HG03135 (cell line): ENCODE results near the gene SUPT3H.

Experiments
- ATAC-seq: cut with Tn5 transposase; IDR thresholded peaks from one replicate; pipeline ENCODE4 v1.9.1; 2021; ENCODE audit warnings: mild to moderate bottlenecking, moderate library complexity; ENCODE audit not compliant: unreplicated experiment

Gene SUPT3H

DNA sequence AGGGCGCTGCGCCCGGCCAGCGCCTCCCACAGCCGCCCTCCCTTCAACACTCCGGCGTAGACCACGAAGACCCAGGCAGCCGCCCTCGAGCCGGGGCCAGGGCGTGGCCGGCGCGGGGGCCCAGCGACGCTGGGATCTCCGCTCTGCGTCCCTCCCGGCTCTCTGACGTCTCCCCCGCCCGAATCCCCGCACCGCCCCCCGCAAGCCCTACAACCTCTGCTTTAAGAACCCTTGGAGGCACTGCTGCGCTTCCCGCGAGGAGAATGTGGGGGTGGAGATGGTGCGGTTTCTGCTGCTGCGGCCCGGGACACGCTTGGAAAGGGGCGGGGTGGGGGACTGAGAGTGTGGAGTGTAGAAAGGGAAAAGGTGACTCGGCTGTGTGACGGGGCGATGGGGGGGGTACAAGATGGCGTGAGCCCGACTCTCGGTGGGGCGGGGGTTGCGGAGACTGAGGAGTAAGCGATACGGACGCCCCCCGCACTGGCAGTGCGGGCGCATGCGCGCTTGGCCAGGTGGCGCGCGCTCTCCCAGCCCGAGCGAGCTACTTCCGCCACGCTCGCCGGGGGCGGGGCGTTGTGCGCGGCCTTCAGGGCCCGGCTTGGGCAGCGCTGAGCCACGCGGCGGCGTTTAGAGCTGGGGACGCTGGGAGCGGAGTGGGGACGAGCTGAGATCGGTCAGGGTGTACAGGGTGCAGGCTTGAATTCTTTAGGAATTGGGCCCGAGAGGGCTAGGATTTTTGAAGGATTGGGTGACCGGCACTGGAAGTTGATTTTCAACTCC lies at the start of gene SUPT3H:
SUPT3H (minus strand) TSS at position 381 of the 780 bp plus-strand sequence.
- ATAC-seq: peak; percentile 89

DNA sequence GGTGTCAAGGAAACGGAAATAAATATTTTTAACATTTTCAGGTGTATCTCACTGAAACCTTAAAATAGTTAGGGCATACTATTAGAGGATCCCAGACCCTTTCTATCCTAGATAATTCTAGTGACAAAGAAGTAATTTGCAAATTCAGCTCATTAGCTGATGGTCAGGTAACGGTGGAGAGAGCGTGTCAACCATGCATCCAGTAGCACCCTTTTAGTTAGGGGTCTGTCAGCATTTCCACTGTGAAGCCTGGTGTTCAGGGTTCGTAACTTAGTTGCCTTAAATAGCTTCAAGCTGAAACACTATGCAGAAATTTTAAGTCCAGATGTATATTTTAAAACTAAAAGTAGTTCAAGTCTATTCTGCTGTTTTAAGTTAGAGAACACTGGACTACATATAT lies 48.5 kb upstream of the SUPT3H start:
- ATAC-seq: no peak

DNA sequence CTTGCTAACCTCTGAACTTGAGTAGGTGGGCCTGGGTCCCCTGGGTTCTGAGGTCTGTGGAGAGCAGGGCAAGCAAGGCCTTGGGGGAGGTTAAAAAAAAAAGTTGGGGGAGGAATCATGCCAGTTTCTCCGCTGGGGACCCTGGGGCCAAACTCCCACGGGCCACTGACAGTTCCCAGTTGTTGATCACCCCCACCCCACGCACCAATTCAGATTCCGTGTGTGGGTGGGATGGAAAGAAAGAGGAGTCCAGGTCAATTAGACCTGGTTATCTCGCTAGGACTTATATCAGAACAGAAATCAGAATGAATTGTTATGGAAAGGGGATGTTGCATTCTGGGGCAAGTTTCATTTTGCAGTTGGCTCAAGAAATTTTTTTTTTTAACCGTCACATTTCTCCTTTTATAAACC lies 46.7 kb upstream of the SUPT3H start:
- ATAC-seq: no peak

DNA sequence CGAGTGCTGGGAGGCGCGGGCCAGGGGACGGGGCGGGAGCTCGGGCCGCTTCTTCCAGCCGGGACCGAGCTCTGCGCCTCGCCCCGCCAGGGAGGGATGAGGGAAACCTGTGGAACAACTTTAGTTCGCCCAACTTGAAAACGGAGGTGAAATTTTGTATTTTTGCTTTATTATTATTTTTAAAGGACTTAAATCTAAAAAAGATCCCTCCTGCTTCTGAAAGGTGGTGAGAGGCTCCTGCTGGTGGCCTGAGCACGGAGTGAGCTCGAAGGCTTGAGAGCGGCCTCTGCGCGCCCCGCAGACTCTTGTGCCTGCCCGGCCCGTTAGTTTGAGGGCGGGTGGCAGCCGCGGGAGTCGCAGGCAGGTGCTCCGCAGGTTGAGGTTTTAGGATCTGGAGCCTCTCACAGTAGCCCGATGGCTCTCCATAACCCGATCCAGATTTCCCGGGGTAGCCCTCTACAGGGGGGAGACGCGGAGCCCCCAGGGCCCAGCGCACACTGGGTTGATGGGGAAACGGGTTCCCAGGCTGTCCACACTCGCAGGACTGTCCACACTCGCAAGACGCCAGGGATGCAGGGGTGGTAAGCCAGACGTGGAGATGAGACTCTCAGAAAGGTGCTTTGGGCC lies 46.2 kb upstream of the SUPT3H start:
- no peak for ATAC-seq

GRCh38 chr6:45423111-45423823 lies 45.5 kb upstream of the SUPT3H start:
- no peak for ATAC-seq

DNA sequence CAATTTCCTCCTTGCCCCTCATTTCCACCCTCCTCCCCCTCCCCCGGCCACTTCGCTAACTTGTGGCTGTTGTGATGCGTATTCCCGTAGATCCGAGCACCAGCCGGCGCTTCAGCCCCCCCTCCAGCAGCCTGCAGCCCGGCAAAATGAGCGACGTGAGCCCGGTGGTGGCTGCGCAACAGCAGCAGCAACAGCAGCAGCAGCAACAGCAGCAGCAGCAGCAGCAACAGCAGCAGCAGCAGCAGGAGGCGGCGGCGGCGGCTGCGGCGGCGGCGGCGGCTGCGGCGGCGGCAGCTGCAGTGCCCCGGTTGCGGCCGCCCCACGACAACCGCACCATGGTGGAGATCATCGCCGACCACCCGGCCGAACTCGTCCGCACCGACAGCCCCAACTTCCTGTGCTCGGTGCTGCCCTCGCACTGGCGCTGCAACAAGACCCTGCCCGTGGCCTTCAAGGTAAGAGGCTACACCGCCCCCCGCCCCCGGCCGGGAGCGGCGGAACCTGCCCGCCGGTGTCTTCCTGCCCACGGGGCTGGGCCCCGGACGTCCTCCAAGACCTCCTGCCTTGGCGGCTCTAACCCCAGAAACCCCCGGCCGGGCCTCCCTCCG lies 44.9 kb upstream of the SUPT3H start:
- ATAC-seq: no peak

DNA sequence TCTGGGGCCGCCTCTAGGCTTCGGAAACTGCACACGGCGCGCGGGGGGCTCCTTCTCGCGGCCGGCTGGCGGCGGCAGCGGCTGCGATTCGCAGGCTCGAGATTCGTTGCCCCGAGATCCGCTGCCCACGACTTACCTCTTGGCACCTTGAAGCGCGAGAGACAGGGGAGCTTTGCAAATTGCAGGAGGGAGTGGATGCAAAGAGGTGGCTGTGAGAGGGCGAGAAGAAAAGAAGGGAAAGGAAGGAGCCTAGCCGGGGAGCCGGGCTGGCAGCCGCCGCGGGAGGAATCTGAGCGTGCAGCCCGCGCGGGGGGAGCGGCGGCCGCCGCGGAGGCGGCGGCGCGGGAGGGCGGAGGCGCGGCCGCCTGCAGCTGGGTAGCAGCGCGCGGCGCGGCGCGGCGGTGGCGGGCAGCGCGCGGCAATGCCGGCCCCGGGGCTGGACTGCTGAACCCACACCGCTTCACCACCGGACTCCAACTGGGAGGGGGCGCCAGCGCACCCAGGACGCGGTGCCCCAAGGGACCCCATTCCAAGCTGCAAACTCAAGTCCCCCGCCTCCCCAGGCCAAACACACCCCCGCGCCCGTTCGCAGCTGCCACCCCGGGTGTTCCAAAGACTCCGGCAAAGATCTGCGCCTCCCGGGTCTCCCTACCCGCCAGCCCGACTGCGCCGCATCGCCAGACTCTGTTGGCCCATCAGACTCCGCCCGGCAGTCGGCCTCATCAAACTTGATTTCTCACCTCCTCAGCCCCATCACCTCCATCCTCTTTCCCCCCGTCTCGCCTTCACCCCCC lies 44.2 kb upstream of the SUPT3H start:
- ATAC-seq: no peak

GRCh38 chr6:45420909-45421708 lies 43.4 kb upstream of the SUPT3H start:
- no peak for ATAC-seq

- ATAC-seq: no peak
Observed at GRCh38 chr6:45420083-45420908, 42.6 kb upstream of the SUPT3H start.

- no peak for ATAC-seq
Observed at GRCh38 chr6:45419571-45420082, 41.9 kb upstream of the SUPT3H start.

DNA sequence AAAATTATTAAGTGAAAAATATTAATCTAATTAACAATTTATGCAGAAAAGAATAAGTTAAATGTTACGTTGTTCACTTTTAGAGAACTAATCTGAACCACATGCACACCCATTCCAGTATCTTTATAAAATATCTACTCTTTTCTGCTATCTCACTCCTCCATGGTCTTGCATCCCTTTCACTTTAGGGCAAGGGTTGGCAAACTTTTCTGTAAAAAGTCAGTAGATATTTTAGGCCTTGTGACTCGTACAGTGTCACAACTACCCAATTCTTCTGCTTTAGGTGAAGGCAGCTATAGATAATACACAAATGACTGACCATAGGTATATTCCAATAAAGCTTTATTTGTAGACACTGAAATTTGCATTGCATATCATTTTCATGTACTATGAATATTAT lies 39.7 kb upstream of the SUPT3H start:
- ATAC-seq: no peak

DNA sequence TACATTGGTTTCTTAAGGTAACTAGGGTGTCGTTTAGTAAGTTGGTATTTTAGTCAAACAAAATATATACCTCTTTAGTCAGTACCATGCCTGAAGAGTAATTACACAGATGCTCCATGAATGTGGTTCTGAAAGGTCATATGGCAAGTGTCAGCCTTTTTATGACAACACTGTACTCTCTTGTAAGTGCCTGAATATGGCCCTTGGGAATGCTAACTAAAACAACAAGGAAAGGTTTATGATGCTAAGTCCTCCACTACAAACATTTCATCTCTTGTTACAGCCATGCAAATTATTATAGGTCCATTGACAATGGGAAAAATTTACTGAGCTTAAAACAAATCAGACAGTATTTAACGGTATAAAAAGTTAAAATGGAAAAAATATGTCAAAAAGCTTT lies 39.0 kb upstream of the SUPT3H start:
- no peak for ATAC-seq

- no peak for ATAC-seq
Observed at GRCh38 chr6:45415788-45416518, 38.2 kb upstream of the SUPT3H start.

DNA sequence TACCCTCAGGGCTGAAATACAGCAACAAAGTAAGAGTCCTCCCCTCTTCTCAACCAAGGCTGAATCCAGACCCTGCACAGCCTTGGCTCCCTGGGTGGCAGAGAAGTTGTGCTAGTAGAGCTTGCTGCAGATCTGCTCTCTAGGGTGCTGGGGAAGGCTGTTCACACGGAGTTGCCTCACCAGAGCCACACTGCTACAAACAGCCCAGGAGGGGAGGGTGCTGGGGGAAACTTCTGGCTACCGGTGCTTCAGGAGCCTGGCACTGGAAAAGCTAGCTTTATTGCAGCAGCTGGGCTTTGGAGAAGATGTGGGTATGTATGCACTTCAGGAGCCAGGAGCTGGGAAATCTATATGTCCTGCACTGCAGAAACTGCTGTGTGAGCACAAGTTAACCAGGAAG lies 37.6 kb upstream of the SUPT3H start:
- ATAC-seq: no peak

GRCh38 chr6:45411959-45412358 lies 34.2 kb upstream of the SUPT3H start:
- no peak for ATAC-seq

GRCh38 chr6:45400021-45400420 lies 22.3 kb upstream of the SUPT3H start:
- ATAC-seq: no peak

- ATAC-seq: no peak
Observed at GRCh38 chr6:45398075-45398813, 20.5 kb upstream of the SUPT3H start.
